Esophagus squamous epithelium (tissue), 5 donors: Measurements from ENCODE around the gene AKAP11. TPM values are rescaled to one million over a fixed set of nuclear protein-coding genes. Genes with fewer than 3 reads are reported as not detected.

Experiments
- DNase-seq: peaks from one replicate; lab custom pipeline; 2025; lab: John Stamatoyannopoulos, UW
- H3K27ac ChIP-seq, 4 donors: fragments of 200-600 bp; sonication (generic); one replicate each; pipeline ENCODE4 v1.5.1; 2016 to 2019; ENCODE audit warnings: mild to moderate bottlenecking in 1 of 4
- H3K27me3 ChIP-seq, 4 donors: fragments of 200-600 bp; sonication (generic); 1 replicate in 3 of 4; 2 replicates in 1 of 4; pipeline versions ENCODE4 v1.5.1 to v1.6.0; 2017 to 2021; ENCODE audit warnings: antibody characterized with exemption in 1 of 4
- H3K36me3 ChIP-seq, 3 donors: fragments of 200-600 bp; sonication (generic); one replicate each; pipeline ENCODE4 v1.5.1; 2016 to 2019
- H3K4me1 ChIP-seq, 3 donors: fragments of 200-600 bp; sonication (generic); one replicate each; pipeline ENCODE4 v1.5.1; 2017 to 2019
- H3K4me3 ChIP-seq, 4 donors: fragments of 200-600 bp; sonication (generic); 1 replicate in 3 of 4; 2 replicates in 1 of 4; pipeline ENCODE4 v1.5.1; 2016 to 2019; ENCODE audit warnings: mild to moderate bottlenecking in 2 of 4, moderate library complexity in 1 of 4
- H3K9me3 ChIP-seq, 3 donors: fragments of 200-600 bp; sonication (generic); one replicate each; pipeline ENCODE4 v1.5.1; 2016 to 2019
- CTCF ChIP-seq, 6 experiments: fragments of 450-650 bp in 4 of 6; fragments of 200-600 bp in 2 of 6; sonication (generic) in 2 of 6; IDR thresholded peaks; one replicate each; pipeline ENCODE4 v1.5.1; 2016 to 2019; ENCODE audit warnings: antibody characterized with exemption in 6 of 6, mild to moderate bottlenecking in 4 of 6, moderate library complexity in 4 of 6
- POLR2A ChIP-seq, 4 donors: fragments of 450-650 bp; IDR thresholded peaks; one replicate each; pipeline ENCODE4 v1.6.1; 2017; ENCODE audit warnings: antibody characterized with exemption in 4 of 4, mild to moderate bottlenecking in 4 of 4, moderate library complexity in 3 of 4
- WGBS, 2 donors: methylation state at CpG; one replicate each; pipeline ENCODE4 v1.1.5; 2018; 5-methylcytosine and 5-hydroxymethylcytosine counted together
- intact Hi-C: fragments of 100-400 bp; cut with DNase I; formaldehyde crosslinking; loops from one replicate; pipeline ENCODE4 v1.15.0; 2022
- total RNA-seq, 4 donors: library from RNA; depleted of rRNA; stranded (reverse); fragments of >200 nt; gene quantifications; one replicate each; pipeline ENCODE4 v1.1.0, GENCODE V29; 2016
- donor health status: DM: yes; HTN: yes; CAD: no.

AKAP11 gene
- total RNA-seq, 4 donors from 2014 or later = 13.3 to 24.0 (median 17.7) TPM

- no peak for TF ChIP-seq POLR2A (IDR thresholded peaks at IDR 0.05)
- TF ChIP-seq CTCF (IDR thresholded peaks at IDR 0.05) = no peak
- no peak for DNase-seq
- WGBS, 2 donors = 63 to 86% methylated on average over 3 of the region's 3 CpGs
Observed at GRCh38 chr13:42283574-42283973, 11.6 kb downstream of the AKAP11 start.

GRCh38 chr13:42284068-42284467, 12.1 kb downstream of the AKAP11 start:
- H3K36me3 ChIP-seq = peaks cover 0 to 33% (median 4%) of the 10 kb centered on the region in 3 donors
- peaks cover 0 to 13% (median 0%) of the 10 kb centered on the region in 3 donors for H3K4me1 ChIP-seq
- TF ChIP-seq CTCF (IDR thresholded peaks at IDR 0.05) (no peak), POLR2A (IDR thresholded peaks at IDR 0.05) (no peak)
- WGBS, 2 donors = 71 to 96% methylated on average over 3 of the region's 3 CpGs
- no peak overlapping the region for H3K27ac ChIP-seq
- H3K4me3 ChIP-seq = no peak overlapping the region
- no peaks in the 10 kb centered on the region for H3K27me3 ChIP-seq
- intact Hi-C loops = no loop called here
- no peak for DNase-seq
- H3K9me3 ChIP-seq = no peaks in the 10 kb centered on the region

More at GRCh38 chr13:42283574-42283973, 11.6 kb downstream of the AKAP11 start:
- peaks cover 0 to 13% (median 0%) of the 10 kb centered on the region in 3 donors for H3K4me1 ChIP-seq
- intact Hi-C loops = no loop called here
- H3K36me3 ChIP-seq = peaks cover 0 to 28% (median 4%) of the 10 kb centered on the region in 3 donors
- H3K27me3 ChIP-seq = no peaks in the 10 kb centered on the region
- no peaks in the 10 kb centered on the region for H3K9me3 ChIP-seq
- H3K4me3 ChIP-seq = no peak overlapping the region
- no peak overlapping the region for H3K27ac ChIP-seq

DNA sequence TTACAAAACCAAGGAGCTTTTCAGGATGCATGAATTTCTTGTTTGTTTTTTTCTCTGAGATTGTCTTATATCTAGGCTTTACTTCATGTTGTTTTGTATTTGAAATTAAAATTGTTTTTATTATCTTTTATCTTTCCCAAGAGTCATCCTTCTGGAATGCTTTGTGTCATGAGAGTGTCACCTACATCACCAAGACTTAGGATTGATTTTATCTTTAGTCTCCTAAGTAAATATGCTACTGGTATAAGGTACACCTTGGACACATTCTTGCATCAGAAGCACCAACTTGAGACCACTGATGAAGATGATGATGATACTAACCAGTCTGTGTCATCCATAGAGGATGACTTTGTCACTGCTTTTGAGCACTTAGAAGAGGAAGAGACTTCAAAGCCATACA, 26.4 kb downstream of the AKAP11 start:
- Histone ChIP-seq H3K27me3 (no peaks in the 10 kb centered on the region), H3K27ac (no peak overlapping the region), H3K4me1 (no peaks in the 10 kb centered on the region), H3K36me3 (peaks cover 0 to 96% (median 29%) of the 10 kb centered on the region in 3 donors), H3K9me3 (no peaks in the 10 kb centered on the region), H3K4me3 (no peak overlapping the region)
- DNase-seq = no peak
- TF ChIP-seq POLR2A (IDR thresholded peaks at IDR 0.05) (no peak), CTCF (IDR thresholded peaks at IDR 0.05) (no peak)
- intact Hi-C loops = no loop called here

DNA sequence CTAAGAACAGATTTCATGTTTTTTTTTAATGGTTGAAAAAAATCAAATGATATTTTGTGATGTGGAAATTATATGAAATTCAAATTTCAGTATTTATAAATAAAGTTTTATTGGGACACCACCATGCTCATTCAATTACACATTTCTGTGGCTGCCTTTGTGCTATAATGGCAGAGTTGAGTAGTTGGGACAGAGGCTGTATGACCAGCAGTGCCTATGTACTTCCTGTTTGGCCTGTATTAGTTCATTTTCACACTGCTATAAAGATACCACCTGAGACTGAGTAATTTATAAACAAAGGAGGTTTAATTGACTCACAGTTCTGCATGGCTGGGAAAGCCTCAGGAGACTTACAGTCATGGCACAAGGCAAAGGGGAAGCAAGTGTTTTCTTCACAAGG, 33.6 kb downstream of the AKAP11 start:
- H3K4me3 ChIP-seq = no peak overlapping the region
- H3K27ac ChIP-seq = no peak overlapping the region
- H3K9me3 ChIP-seq = no peaks in the 10 kb centered on the region
- no peak for TF ChIP-seq POLR2A (IDR thresholded peaks at IDR 0.05)
- no peak for TF ChIP-seq CTCF (IDR thresholded peaks at IDR 0.05)
- no peaks in the 10 kb centered on the region for H3K27me3 ChIP-seq
- DNase-seq = no peak
- intact Hi-C loops = no loop called here
- no peaks in the 10 kb centered on the region for H3K4me1 ChIP-seq
- H3K36me3 ChIP-seq = peaks cover 0 to 95% (median 7%) of the 10 kb centered on the region in 3 donors

DNA sequence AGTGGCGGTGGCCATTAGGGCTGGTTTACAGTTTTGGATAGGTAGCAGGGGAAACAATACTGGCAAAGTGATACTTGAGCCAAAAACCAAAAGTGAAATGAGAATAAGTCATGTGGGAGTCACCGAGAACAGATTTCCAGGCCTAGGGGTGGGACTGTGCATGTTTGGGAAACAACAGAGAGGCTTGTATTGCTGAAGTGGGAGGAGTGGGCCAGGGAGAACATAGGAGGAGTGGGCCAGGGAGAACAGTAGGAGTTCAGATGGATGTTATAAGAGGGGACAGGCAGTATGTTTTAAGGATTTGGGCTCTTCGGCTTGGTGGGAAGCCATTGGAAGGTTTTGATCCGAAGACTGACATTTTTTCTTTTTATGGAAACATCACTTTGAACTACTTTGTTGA, 35.5 kb downstream of the AKAP11 start:
- Histone ChIP-seq H3K4me3 (no peak overlapping the region), H3K4me1 (peaks cover 0 to 4% (median 0%) of the 10 kb centered on the region in 3 donors), H3K27ac (no peak overlapping the region), H3K27me3 (no peaks in the 10 kb centered on the region), H3K9me3 (no peaks in the 10 kb centered on the region), H3K36me3 (peaks cover 0 to 90% (median 0%) of the 10 kb centered on the region in 3 donors)
- intact Hi-C loops = no loop called here
- WGBS, 2 donors = 69 to 72% methylated on average over 4 of the region's 4 CpGs
- TF ChIP-seq POLR2A (IDR thresholded peaks at IDR 0.05) = no peak
- TF ChIP-seq CTCF (IDR thresholded peaks at IDR 0.05) = no peak
- DNase-seq = no peak
